Subcutaneous adipose tissue (tissue), 4 donors: Measurements from ENCODE around the gene RNASEH2C. TPM values are rescaled to one million over a fixed set of nuclear protein-coding genes. Genes with fewer than 3 reads are reported as not detected.

Experiments used
- total RNA-seq, 4 donors: library from RNA; depleted of rRNA; stranded (reverse); fragments of >200 nt; gene quantifications; one replicate each; pipeline ENCODE4 v1.1.0, GENCODE V29; 2016
- TF ChIP-seq, protein P1 (sequence below): fragments of 450-650 bp; IDR thresholded peaks from one replicate; pipeline ENCODE4 v1.5.1; 2016; ENCODE audit warnings: low read depth, mild to moderate bottlenecking, control low read depth, antibody characterized with exemption, moderate library complexity

RNASEH2C gene
- total RNA-seq, 4 donors from 2014 or later, result 41.6 to 101 (median 97.7) TPM

DNA sequence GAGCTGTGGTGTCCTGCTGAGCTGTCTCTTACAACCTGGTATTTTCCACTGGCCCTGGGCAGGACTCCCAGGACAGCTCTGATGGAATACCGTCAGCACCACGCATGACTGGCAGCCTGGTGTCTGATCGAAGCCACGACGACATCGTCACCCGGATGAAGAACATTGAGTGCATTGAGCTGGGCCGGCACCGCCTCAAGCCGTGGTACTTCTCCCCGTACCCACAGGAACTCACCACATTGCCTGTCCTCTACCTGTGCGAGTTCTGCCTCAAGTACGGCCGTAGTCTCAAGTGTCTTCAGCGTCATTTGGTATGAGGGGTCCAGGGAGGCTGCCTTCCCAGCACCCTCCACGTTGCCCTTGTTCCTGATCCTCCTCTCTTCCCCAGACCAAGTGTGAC, 6.2 kb downstream of the RNASEH2C start:
- TF ChIP-seq, protein P1, sequence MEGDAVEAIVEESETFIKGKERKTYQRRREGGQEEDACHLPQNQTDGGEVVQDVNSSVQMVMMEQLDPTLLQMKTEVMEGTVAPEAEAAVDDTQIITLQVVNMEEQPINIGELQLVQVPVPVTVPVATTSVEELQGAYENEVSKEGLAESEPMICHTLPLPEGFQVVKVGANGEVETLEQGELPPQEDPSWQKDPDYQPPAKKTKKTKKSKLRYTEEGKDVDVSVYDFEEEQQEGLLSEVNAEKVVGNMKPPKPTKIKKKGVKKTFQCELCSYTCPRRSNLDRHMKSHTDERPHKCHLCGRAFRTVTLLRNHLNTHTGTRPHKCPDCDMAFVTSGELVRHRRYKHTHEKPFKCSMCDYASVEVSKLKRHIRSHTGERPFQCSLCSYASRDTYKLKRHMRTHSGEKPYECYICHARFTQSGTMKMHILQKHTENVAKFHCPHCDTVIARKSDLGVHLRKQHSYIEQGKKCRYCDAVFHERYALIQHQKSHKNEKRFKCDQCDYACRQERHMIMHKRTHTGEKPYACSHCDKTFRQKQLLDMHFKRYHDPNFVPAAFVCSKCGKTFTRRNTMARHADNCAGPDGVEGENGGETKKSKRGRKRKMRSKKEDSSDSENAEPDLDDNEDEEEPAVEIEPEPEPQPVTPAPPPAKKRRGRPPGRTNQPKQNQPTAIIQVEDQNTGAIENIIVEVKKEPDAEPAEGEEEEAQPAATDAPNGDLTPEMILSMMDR, result no peak

DNA sequence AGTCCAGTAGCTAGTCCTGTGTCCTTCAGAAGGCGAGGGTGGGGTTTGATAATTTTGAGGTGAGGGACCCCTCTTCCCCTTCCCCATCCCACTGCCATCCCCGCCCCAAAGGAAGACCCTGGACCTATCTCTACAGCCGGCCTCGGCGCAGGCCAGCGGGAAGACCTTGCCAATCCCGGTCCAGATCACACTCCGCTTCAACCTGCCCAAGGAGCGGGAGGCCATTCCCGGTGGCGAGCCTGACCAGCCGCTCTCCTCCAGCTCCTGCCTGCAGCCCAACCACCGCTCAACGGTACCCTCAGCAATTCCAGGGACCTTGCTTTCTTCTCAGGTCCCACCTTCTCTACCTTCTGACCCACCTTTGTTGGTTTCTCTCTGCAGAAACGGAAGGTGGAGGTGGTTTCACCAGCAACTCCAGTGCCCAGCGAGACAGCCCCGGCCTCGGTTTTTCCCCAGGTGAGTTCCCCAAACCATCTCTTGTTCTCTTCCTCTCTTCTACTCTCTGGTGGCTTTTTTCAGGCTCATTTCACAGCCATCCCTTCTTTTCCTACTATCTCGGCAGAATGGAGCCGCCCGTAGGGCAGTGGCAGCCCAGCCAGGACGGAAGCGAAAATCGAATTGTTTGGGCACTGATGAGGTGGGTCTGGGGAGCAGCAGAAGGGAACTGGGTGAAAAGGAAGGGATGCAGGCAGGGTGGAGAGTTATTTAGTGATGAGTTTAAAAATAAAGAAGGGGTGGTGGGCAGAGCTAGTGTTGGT, 7.2 kb downstream of the RNASEH2C start:
- TF ChIP-seq, protein P1, result no peak

DNA sequence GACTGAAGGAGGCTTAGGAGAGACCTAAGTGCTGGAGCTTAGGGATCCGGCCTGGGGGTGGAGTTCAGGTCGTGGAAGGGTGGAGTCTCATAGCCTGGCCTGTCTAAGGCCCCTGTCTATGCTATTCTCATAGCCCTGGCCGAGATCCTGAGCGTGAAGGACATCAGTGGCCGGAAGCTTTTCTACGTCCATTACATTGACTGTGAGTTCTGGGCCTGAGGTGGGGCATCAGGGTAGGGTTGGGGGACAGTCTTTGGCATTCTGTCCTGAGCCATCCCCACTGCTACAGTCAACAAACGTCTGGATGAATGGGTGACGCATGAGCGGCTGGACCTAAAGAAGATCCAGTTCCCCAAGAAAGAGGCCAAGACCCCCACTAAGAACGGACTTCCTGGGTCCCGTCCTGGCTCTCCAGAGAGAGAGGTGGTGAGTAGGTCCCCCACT, 7.9 kb downstream of the RNASEH2C start:
- TF ChIP-seq, protein P1, result no peak

DNA sequence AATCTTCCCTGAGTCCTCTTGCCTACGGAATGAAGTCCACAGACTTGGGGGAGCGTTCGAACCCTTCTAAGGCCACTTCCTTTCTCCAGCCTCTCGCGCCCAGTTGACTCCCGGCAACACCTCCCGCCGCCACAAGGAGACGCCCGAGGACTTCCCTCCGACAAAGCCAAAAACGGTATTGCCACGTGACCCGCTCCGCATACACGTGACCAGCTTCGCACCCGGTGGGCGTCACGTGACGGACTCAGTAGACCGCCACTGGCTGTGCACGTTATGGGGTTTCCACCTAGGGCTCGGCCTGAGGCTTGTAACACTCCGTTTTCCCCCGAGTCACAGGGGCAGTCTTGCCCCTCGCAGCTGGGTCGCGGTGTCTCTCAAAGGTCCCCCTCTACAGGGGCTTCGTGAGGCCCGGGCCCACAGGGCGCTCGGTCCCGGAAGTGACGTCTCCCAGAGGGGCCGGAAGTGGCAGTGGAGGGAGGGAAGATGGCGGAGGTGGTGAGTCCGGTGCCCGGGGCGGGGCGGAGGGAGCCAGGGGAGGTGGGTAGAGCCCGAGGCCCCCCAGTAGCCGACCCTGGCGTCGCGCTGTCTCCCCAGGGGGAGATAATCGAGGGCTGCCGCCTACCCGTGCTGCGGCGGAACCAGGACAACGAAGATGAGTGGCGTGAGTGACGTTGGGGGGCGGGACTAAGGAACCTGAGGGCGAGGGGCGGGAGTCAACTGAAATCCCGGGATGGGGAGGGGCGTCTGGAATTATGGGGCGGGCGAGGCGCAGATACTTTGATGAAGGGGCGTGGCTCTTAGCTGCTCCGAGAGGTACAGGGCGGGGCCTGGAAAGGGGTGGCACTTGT, 8.6 kb downstream of the RNASEH2C start, which contains the start of gene KAT5:
KAT5 (plus strand) TSS at position 468 of the 848 bp plus-strand sequence; CDS start at position 484, 16 bp downstream.
- TF ChIP-seq, protein P1, result no peak

DNA sequence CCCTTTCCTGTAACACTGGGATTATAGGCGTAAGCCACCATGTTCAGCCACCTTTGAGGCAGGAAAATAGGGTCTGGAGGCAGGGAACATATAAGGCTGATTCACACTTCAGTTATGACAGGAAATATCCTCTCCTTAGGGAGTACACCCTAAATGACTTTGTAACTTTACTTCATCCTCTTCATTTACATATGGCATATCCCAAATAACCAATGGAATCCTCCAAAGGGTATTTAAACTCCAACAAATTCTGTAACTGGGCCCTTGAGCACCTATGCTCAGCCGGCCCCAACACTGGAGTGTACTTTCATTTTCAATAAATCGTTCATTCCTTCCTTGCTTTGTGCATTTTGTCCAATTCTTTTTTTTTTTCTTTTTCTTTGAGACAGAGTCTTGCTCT, 10.2 kb downstream of the RNASEH2C start:
- TF ChIP-seq, protein P1, result no peak

DNA sequence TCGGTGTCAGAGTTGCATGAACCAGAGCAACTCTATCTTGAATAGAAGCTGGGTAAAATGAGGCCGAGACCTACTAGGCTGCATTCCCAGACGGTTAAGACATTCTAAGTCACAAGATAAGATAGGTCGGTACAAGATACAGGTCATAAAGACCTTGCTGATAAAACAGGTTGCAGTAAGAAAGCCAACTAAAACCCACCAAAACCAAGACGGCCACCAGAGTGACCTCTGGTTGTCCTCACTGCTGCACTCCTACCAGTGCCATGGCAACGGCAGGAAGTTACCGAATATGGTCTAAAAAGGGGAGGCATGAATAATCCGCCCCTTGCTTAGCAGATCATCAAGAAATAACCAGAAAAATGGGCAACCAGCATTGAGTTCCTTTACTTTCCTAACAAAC, 10.9 kb downstream of the RNASEH2C start:
- TF ChIP-seq, protein P1, result no peak

DNA sequence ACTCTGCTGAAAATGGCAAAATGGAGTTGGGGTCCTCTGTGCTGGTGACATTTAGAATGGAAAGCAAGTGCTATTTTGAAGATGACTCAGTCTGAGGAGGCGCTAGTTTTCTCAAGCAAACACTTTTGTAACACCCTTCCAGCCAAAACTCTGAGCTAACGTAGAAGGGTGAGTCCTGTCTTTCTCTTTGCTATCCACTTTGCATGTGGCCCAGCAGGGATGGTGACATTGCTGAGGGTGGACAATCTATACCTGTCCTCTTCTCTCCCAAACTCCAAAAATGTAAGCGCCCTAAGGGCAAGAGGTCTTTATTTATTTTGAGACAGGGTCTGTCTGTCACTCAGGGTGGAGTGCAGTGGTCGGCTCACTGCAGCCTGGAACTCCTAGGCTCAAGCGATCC, 12.1 kb downstream of the RNASEH2C start:
- TF ChIP-seq, protein P1, result no peak
